Upper lobe of left lung (tissue), 4 donors: ENCODE results near the gene MCM9.

Experiments
- CTCF ChIP-seq, 6 experiments: fragments of 450-650 bp in 4 of 6; fragments of 200-600 bp in 2 of 6; sonication (generic) in 2 of 6; IDR thresholded peaks; one replicate each; pipeline ENCODE4 v1.5.1; 2016 to 2019; ENCODE audit warnings: antibody characterized with exemption in 6 of 6
- EP300 ChIP-seq, 4 donors: sonication (generic); formaldehyde crosslinking; IDR thresholded peaks; one replicate each; pipeline ENCODE4 v1.5.1; 2017; ENCODE audit warnings: antibody characterized with exemption in 4 of 4, control low read depth in 2 of 4
- POLR2A ChIP-seq, 4 donors: fragments of 450-650 bp; IDR thresholded peaks; one replicate each; pipeline ENCODE4 v1.5.1; 2016 to 2017; ENCODE audit warnings: antibody characterized with exemption in 4 of 4, mild to moderate bottlenecking in 2 of 4
- POLR2AphosphoS5 ChIP-seq, 2 donors: sonication (generic); formaldehyde crosslinking; IDR thresholded peaks; one replicate each; pipeline ENCODE4 v1.5.1; 2017; ENCODE audit warnings: antibody characterized with exemption in 2 of 2

GRCh38 chr6:118856301-118856700 is 78.7 kb downstream of the MCM9 start:
- no peak for TF ChIP-seq POLR2A (IDR thresholded peaks at IDR 0.05)
- no peak for TF ChIP-seq CTCF (IDR thresholded peaks at IDR 0.05)
- TF ChIP-seq EP300 (IDR thresholded peaks at IDR 0.05): no peak
- no peak for TF ChIP-seq POLR2AphosphoS5 (IDR thresholded peaks at IDR 0.05)
